DOHH2 (cell line): ENCODE data around the gene KIRREL3.

ENCODE experiments used
- H3F3A ChIP-seq: fragments of 200-600 bp; sonication (generic), shearing (Covaris generic); 2 replicates; pipeline ENCODE4 v1.6.0; 2016; ENCODE audit warnings: antibody characterized with exemption, mild to moderate bottlenecking; ENCODE audit not compliant: control insufficient read depth, insufficient read depth
- H3K27ac ChIP-seq: fragments of 200-600 bp; sonication (generic); 2 replicates; pipeline ENCODE4 v1.5.1; 2014; ENCODE audit warnings: low read depth, mild to moderate bottlenecking, low read length, moderate library complexity
- H3K27me3 ChIP-seq: fragments of 200-600 bp; sonication (generic); 2 replicates; pipeline ENCODE4 v1.6.1; 2014; ENCODE audit warnings: mild to moderate bottlenecking, low read length, mixed read lengths; ENCODE audit not compliant: control insufficient read depth
- H3K36me3 ChIP-seq: fragments of 200-600 bp; sonication (generic); 2 replicates; pipeline ENCODE4 v1.6.1; 2014; ENCODE audit warnings: mild to moderate bottlenecking, low read length, moderate library complexity, mixed read lengths; ENCODE audit not compliant: control insufficient read depth
- H3K4me1 ChIP-seq: fragments of 200-600 bp; sonication (generic); 2 replicates; pipeline ENCODE4 v1.6.1; 2014; ENCODE audit warnings: mild to moderate bottlenecking, low read length, mixed read lengths; ENCODE audit not compliant: control insufficient read depth
- H3K4me2 ChIP-seq: fragments of 200-600 bp; sonication (generic); 2 replicates; pipeline ENCODE4 v1.6.0; 2014; ENCODE audit warnings: mild to moderate bottlenecking, low read length, moderate library complexity
- H3K4me3 ChIP-seq: fragments of 200-600 bp; sonication (generic); 2 replicates; pipeline ENCODE4 v1.5.1; 2014; ENCODE audit warnings: mild to moderate bottlenecking, low read length, mixed read lengths
- H3K79me2 ChIP-seq: fragments of 200-600 bp; sonication (generic); 2 replicates; pipeline ENCODE4 v1.6.1; 2014; ENCODE audit warnings: mild to moderate bottlenecking, low read length, mixed read lengths; ENCODE audit not compliant: control insufficient read depth
- H3K9me2 ChIP-seq: fragments of 200-600 bp; sonication (generic); replicated peaks from 2 replicates; pipeline ENCODE4 v1.6.1; 2014; ENCODE audit warnings: mild to moderate bottlenecking, low read length, mixed read lengths; ENCODE audit not compliant: control insufficient read depth
- H3K9me3 ChIP-seq: fragments of 200-600 bp; sonication (generic); 2 replicates; pipeline ENCODE4 v1.6.1; 2014; ENCODE audit warnings: antibody characterized with exemption, low read length, mixed read lengths; ENCODE audit not compliant: control insufficient read depth, insufficient read depth
- H4K20me1 ChIP-seq: fragments of 200-600 bp; sonication (generic); 2 replicates; pipeline ENCODE4 v1.6.0; 2014; ENCODE audit warnings: low read depth, mild to moderate bottlenecking, antibody characterized with exemption, low read length, moderate library complexity; ENCODE audit not compliant: control insufficient read depth, insufficient read depth
- EZH2phosphoT487 ChIP-seq: fragments of 200-600 bp; sonication (generic); IDR thresholded peaks from 2 replicates; pipeline ENCODE4 v1.6.1; 2017; ENCODE audit warnings: borderline replicate concordance, mild to moderate bottlenecking, antibody characterized with exemption, low read length, moderate library complexity, mixed read lengths
- TF ChIP-seq, protein P1 (sequence below): fragments of 200-600 bp; sonication (generic); IDR thresholded peaks from one replicate; pipeline ENCODE4 v1.5.1; 2014; ENCODE audit warnings: antibody characterized with exemption, mild to moderate bottlenecking, low read depth, low read length; ENCODE audit not compliant: poor library complexity, severe bottlenecking

Gene KIRREL3

DNA sequence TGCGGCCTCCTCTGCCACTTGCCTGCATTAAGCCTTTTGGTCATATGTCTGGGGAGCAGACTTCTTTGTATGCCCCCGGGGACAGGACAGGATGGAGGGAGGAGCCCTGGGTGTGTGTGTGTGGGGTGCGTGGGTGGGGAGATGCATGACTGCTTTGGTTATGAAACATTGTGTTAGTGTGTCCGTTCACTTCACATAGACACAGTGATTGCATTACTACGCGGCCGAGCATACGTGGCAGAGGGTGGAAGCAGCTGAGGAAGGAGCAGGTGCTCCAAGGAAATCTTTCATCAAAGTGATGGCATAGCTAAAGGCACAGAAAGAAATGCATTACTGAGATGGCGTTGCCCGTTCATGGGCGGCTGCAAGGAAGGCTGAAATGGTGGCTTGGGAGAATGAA is 384.7 kb downstream of the KIRREL3 start:
- Histone ChIP-seq H3K27ac (no peak overlapping the region), H3F3A (no peaks in the 10 kb centered on the region), H4K20me1 (no peaks in the 10 kb centered on the region), H3K4me3 (no peak overlapping the region), H3K36me3 (no peaks in the 10 kb centered on the region), H3K4me2 (no peak overlapping the region), H3K79me2 (no peaks in the 10 kb centered on the region), H3K9me2 (no peaks in the 10 kb centered on the region), H3K27me3 (peaks cover 8% of the 10 kb centered on the region; the same call in 1 of the 2 replicates), H3K9me3 (no peaks in the 10 kb centered on the region), H3K4me1 (no peaks in the 10 kb centered on the region)
- no peak for TF ChIP-seq EZH2phosphoT487
- TF ChIP-seq, protein P1, sequence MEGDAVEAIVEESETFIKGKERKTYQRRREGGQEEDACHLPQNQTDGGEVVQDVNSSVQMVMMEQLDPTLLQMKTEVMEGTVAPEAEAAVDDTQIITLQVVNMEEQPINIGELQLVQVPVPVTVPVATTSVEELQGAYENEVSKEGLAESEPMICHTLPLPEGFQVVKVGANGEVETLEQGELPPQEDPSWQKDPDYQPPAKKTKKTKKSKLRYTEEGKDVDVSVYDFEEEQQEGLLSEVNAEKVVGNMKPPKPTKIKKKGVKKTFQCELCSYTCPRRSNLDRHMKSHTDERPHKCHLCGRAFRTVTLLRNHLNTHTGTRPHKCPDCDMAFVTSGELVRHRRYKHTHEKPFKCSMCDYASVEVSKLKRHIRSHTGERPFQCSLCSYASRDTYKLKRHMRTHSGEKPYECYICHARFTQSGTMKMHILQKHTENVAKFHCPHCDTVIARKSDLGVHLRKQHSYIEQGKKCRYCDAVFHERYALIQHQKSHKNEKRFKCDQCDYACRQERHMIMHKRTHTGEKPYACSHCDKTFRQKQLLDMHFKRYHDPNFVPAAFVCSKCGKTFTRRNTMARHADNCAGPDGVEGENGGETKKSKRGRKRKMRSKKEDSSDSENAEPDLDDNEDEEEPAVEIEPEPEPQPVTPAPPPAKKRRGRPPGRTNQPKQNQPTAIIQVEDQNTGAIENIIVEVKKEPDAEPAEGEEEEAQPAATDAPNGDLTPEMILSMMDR, result no peak

DNA sequence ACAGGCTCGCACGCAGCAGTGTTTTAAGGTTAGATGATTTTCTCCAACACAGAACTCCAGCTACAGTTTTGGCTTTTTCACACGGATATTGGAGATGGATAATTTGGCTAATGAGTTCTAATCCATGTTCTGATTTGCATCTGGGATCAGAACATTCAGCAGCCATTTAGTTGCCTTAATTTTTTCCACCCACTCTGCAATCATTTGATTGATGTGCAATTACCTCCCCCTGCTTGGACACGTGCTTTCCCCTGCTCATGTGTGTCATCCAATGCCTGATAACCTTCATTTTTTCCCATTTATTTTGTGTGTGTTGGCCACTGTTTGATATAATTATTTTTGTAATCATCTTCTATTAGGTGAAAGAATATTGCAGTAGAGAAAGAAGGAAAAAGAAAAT is 387.3 kb downstream of the KIRREL3 start:
- Histone ChIP-seq H4K20me1 (no peaks in the 10 kb centered on the region), H3K4me2 (no peak overlapping the region), H3K36me3 (no peaks in the 10 kb centered on the region), H3K9me3 (no peaks in the 10 kb centered on the region), H3K4me1 (no peaks in the 10 kb centered on the region), H3K27me3 (peaks cover 2% of the 10 kb centered on the region; the same call in 1 of the 2 replicates), H3F3A (no peaks in the 10 kb centered on the region), H3K9me2 (no peaks in the 10 kb centered on the region), H3K27ac (no peak overlapping the region), H3K79me2 (no peaks in the 10 kb centered on the region), H3K4me3 (no peak overlapping the region)
- TF ChIP-seq, protein P1, result no peak
- TF ChIP-seq EZH2phosphoT487, result no peak

DNA sequence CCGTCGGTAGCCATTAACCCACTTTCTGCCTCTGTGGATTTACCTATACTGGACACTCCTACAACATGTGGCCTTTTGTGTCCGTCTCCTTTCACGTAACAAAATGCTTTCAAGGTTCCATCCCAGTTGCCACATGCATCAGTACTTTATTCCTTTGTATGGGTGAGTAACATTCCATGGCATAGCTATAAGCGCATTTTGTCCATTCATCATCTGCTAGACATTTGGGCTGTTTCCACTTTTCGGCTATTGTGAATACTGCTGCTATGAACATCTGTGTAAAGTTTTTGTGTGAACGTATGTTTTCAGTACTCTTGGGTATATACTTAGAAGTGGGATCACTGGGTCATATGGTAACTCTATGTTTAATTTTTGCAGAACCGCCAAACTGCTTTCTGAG is 387.9 kb downstream of the KIRREL3 start:
- no peaks in the 10 kb centered on the region for H3K4me1 ChIP-seq
- H3K9me3 ChIP-seq, result no peaks in the 10 kb centered on the region
- H3K79me2 ChIP-seq, result no peaks in the 10 kb centered on the region
- TF ChIP-seq EZH2phosphoT487, result no peak
- TF ChIP-seq, protein P1, result no peak
- no peak overlapping the region for H3K4me3 ChIP-seq
- H4K20me1 ChIP-seq, result no peaks in the 10 kb centered on the region
- no peak overlapping the region for H3K27ac ChIP-seq
- H3F3A ChIP-seq, result no peaks in the 10 kb centered on the region
- no peaks in the 10 kb centered on the region for H3K36me3 ChIP-seq
- no peaks in the 10 kb centered on the region for H3K9me2 ChIP-seq
- H3K27me3 ChIP-seq, result peaks cover 2% of the 10 kb centered on the region; the same call in 1 of the 2 replicates
- no peak overlapping the region for H3K4me2 ChIP-seq
